Peyer's patch (tissue), 4 donors: ENCODE results near the gene COG8.

ENCODE experiments used
- CTCF ChIP-seq, 6 experiments: fragments of 450-650 bp in 4 of 6; fragments of 200-600 bp in 2 of 6; sonication (generic) in 1 of 6; IDR thresholded peaks; one replicate each; pipeline ENCODE4 v1.5.1; 2017 to 2019; ENCODE audit warnings: antibody characterized with exemption in 6 of 6, mild to moderate bottlenecking in 3 of 6, moderate library complexity in 1 of 6
- POLR2A ChIP-seq, 2 donors: fragments of 450-650 bp; IDR thresholded peaks; one replicate each; pipeline ENCODE4 v1.5.1; 2017; ENCODE audit warnings: antibody characterized with exemption in 2 of 2, mild to moderate bottlenecking in 2 of 2, moderate library complexity in 2 of 2

GRCh38 chr16:69364088-69364487 lies 24.7 kb upstream of the COG8 start:
- TF ChIP-seq POLR2A (IDR thresholded peaks at IDR 0.05) (no peak), CTCF (IDR thresholded peaks at IDR 0.05) (no peak)
